ENCODE results near the gene UCK2.

- TF ChIP-seq CTCF (IDR thresholded peaks at IDR 0.05), result no peak
- TF ChIP-seq POLR2A (IDR thresholded peaks at IDR 0.05), result no peak
Measured at GRCh38 chr1:165910764-165911421, 83.5 kb downstream of the UCK2 start.
